NCI-H82 (cell line): ENCODE data around the gene RBM38.
"Not testable (repeated sequence)": the region's sequence is repeated elsewhere in the genome, so short reads cannot be mapped to it uniquely, and the experiment has no call there.

Experiments used
- DNase-seq: peaks from one replicate; lab custom pipeline; 2025; lab: John Stamatoyannopoulos, UW

The RBM38 gene

DNA sequence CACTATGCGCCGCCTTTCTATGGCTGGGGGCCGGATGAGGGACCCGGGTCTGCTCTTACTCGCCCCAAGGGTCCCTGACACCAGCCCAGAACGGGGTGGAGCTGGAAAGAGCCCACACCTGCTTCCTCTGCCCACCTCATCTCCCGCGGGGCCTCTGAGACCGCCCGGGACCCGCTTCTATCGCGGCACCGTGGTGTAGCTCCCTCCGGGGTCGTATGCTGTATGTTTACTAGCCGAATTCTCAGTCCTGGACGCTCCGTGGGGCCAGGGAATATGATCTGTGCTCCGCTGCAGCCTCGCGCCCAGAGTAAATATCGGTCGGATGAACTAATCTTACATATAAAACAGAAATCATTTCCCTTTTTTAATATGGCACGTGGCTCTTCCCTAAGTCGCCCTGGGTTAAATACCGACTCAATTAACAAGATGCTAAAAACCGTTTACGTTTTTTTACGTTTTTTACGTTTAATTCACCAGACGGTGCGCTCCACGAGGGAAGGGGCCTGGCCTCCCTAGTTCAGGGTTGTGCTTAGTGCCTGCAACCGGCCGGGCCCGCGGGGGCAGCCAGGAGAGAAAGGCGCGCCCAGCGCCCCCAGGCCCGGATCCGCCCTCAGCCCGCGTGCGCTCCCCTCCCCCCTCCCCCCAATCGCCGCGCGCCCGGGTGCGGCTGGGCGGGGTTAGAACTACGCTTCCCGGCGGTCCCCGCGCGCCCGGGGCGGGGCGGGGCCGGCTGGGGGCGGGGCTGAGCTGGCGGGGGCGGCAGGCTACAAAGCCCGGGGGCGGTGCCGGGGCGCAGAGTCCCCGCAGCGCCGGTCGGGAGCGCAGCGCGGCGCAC lies at the start of gene RBM38:
RBM38 (plus strand) TSS at position 793 of the 835 bp plus-strand sequence. CDS start 186 bp downstream, outside the sequence.
- DNase-seq, result peak; percentile 80

DNA sequence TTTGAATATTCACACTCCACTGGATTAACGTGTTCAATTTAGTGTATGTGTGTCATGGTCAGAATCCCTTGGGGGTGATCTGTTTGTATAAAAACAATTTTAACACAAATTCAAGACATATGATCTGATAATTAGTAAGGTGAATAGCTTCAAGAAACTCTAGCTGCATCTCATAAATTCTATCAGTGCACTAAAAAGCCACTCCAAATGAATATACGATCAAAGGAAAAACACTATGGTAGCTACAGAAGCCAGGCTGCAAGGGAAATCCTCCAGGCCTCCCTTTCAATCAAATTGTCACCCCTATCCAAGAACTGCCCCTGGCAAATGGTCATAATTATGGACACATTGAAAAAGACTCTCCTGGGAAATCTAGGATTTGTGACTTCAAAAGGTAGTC lies 49.5 kb upstream of the RBM38 start:
- no peak for DNase-seq

DNA sequence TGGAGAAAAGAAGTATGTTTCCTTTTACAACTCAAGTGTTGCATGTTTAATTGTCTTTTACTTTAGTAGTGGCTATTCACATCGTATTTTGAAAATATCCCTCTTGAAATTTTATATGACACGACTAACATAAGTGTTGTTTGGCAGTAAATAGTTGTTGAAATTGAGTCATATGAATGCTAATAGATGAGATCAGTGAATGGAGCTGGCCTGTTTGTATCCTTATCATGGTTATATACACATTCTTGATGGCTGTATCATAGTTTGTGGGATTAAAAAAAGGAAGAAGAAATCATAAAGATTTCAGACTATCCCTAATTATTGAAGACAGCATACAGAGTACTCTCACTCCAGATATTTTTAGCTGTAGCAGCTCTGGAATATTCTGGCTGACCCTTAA lies 48.4 kb upstream of the RBM38 start:
- DNase-seq, result no peak

DNA sequence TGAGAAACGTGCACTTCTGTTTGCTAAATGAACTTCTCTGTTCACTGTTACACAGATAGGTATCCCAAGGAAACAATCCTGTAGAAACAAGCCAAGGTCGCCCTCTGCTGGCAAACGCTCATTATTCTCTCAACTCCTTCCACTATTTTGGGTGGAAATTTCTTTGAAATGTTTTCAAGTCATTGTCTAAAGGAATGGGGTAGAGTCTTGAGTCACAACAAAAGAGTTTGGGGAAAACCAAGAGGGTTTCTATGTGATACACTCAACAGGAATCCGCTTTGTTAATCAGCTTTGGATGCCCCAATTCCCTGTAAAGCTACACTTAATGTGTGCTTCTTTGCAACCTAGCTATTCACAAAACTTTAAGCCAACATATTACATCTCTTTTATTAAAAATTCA lies 44.7 kb upstream of the RBM38 start:
- peak; percentile 86 for DNase-seq

DNA sequence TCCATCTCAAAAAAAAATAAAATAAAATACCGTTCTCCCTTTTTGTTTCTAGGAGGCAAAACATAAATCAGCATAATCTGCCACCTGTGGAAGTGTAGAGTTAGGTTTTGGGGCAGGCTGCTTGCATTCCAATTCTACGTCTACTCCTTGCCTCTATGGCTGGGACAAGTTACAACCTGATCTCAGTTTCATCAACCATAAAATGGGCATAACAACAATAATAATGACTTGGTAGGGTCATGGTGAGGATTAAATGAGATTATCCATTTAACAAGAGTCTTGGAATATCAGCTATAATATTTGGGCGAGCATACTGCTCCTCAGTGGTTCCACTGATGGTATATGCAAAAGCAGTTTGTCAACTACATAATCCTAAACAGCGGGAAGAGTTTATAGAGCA lies 43.8 kb upstream of the RBM38 start:
- no peak for DNase-seq

DNA sequence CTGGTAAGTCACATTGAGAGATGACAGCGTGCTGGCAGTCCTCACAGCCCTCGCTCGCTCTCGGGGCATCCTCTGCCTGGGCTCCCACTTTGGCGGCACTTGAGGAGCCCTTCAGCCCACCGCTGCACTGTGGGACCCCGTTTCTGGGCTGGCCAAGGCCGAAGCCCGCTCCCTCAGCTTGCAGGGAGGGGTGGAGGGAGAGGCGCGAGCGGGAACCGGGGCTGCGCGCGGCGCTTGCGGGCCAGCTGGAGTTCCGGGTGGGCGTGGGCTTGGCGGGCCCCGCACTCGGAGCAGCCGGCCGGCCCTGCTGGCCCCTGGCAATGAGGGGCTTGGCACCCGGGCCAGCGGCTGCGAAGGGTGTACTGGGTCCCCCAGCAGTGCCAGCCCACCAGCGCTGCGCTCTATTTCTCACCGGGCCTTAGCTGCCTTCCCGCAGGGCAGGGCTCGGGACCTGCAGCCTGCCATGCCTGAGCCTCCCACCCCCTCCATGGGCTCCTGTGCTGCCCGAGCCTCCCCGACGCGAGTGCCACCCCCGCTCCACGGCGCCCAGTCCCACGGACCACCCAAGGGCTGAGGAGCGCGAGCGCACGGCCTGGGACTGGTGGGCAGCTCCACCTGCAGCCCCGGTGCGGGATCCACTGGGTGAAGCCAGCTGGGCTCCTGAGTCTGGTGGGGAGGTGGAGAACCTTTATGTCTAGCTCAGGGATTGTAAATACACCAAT lies 42.8 kb upstream of the RBM38 start:
- not testable (repeated sequence) for DNase-seq

DNA sequence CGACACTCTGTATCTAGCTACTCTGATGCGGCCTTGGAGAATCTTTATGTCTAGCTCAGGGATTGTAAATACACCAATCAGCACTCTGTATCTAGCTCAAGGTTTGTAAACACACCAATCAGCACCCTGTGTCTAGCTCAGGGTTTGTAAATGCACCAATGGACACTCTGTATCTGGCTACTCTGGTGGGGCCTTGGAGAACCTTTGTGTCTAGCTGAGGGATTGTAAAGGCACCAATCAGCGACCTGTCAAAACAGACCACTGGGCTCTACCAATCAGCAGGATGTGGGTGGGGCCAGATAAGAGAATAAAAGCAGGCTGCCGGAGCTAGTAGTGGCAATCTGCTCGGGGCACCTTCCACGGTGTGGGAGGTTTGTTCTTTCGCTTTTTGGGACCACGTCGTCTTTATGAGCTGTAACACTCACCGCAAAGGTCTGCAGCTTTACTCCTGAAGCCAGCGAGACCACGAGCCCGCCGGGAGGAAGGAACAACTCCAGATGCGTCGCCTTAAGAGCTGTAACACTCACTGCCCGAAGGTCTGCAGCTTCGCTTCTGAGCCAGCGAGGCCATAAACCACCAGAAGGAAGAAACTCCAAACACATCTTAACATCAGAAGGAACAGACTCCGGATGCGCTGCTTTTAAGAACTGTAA lies 42.1 kb upstream of the RBM38 start:
- not testable (repeated sequence) for DNase-seq

DNA sequence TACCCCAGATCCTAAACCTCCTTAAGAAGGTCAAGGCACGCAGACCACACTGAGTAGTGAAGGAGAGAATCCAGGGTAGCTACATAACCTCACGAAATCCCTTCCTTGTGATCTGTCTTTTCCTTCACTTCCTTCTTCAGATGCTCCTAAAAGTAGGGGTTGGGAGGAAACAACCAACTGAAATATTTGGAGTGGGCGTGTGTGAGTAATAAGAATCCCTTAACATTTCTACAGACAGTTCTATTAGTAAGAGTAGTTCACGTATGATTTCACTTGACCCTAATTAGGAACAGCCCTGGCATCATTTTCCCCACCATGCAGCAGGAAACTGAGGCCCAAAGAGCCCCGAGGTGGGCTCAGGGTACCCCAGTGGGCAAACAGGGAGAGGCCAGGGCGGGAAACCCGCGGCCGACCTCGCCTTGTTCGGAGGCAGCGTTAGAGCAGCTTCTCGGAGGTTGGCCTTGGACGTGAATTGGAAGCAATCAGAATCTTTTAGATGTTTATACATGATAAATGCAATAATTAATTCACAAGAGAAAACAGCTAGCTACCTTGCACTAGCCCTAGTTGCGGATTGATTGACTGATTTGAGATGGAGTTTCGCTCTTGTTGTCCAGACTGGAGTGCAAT lies 41.0 kb upstream of the RBM38 start:
- DNase-seq, result no peak

DNA sequence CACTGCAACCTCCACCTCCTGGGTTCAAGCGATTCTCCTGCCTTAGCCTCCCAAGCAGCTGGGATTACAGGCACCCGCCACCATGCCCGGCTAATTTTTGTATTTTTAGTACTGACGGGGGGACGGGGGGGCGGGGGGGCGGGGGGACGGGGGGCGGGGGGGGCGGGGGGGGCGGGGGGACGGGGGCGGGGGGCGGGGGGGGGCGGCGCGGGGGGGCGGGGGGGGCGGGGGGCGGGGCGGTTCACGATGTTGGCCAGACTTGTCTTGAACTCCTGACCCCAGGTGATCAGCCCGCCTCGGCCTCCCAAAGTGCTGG lies 40.5 kb upstream of the RBM38 start:
- DNase-seq, result not testable (repeated sequence)

DNA sequence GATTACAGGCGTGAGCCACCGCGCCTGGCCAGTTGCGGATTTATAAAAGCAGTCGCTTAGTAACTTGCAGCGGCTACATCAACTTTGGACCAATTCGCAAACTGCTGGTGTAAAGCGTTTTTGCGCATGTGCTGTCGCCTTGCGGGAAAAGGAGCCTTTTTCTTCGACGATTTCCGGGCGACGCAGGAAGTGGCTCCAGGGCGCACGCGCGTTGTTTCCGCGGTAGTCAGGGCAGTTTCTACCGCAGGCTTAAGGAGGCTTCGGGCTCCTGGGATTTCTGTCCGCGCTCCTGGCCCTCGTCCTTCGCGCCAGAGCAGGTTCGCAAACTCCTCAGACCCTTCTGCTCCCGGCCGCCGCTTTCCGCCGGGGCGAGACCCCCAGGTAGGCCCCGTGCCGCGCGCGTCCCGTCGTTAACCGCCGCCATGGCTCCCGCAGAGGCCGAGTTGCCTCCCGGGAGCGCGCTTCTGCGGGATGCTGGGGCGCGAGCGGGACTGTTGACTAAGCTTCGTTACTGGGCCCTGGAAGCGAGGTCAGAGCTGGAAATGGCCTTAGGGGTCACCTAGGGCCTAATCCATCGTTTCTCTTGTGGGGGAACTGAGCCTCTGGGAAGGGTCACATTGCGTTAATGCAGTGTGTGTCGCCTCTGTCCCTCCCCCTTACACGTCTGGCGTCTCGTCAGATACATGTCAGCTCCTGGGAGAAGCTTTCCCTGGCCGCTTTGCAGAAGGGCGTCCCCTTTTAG lies 40.0 kb upstream of the RBM38 start, which contains the start of gene RAE1:
RAE1 (plus strand) TSS at position 214 of the 742 bp plus-strand sequence. CDS start 2,784 bp downstream, outside the sequence.
- peak; percentile 94 for DNase-seq

DNA sequence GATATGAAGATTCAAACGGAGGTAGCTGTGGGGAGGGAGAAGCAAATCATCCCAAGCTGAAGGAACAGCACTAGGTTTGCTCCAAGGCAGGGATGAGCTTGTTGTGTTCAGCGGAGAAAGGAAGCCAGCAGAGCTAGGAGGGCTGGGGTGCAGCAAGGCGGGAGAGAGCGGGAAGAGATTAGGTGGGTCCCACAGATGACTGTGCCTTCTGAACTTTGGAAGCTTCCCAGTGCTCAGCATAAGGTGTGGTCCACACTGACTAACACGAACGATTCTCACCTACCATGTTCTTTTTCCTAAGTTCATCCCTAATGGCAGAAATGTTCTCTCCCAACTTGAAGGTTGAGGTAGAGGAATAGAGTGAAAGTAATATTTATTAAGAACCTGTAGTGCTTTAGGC lies 38.9 kb upstream of the RBM38 start:
- no peak for DNase-seq

DNA sequence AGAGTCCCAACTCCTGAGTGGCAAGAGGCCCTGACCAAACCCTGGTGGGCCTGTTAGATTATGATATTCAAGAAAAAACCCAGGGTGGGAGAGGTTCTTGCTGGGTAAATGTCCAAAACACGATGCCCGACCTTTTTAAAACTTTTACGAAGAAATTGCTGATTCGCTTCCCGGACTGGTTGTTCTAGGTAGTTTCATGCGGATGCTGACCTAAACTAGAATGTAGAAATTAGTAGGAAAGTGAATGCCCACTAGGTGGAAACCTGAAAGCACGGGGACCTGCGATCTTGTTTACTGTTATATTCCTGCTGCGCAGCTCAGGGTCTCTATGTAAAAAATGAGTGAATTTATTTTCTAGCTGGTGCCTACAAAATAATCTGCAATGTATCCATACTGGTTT lies 37.8 kb upstream of the RBM38 start:
- no peak for DNase-seq

DNA sequence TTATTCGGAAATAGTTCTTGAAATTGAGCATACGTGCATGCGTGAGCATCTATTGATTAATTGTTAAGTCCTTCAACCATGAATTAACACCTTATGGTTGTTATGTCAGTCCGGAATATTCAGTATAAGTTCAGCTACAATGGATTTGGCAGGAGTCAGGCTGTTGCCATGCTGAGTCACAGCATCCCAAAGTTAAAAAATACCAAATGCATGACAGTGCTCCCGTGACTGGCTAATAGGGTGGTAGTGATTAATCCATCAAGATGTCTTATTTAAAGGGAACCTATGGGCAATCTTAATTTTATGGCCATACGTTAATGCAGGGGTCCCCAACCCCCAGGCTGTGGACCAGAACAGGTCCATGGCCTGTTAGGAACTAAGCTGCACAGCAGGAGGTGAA lies 29.7 kb upstream of the RBM38 start:
- DNase-seq, result no peak

DNA sequence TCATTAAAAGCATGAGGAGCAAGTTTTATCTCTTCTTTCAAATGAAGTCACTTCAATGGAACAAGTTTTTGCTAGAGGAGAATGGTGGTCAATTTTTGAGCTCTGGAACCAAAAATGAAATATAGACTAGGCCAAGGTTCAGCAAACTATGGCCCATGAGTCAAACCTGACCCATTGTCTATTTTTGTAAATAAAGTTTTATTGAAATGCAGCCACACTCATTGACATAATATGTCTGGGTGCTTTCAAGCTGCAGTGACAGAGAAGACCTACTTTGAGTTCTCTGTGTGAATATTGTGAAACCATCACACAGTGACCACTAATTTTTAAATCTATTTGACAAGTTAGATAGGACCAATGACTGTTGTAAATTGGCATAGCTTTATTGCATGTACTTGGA lies 26.7 kb upstream of the RBM38 start:
- DNase-seq, result no peak

DNA sequence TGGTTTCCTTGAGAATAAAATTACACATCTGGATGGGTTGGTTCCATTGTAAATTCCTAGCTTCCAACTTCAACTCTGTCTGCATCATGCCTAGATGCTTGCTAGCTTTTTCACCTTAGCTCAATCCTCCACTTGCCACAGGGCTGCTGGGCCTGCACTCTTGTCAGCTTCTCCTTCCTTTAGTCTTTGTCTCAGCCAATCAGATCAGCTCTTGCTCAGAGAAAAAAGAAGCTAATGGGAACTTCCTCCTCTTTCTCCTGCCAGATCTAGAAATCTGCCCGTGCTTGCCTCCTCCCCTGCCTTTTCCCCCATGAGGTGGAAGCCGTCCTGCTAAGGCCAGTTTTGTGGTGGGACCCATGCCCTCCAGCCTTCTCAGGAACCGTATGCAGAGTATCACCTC lies 21.6 kb upstream of the RBM38 start:
- DNase-seq, result no peak

DNA sequence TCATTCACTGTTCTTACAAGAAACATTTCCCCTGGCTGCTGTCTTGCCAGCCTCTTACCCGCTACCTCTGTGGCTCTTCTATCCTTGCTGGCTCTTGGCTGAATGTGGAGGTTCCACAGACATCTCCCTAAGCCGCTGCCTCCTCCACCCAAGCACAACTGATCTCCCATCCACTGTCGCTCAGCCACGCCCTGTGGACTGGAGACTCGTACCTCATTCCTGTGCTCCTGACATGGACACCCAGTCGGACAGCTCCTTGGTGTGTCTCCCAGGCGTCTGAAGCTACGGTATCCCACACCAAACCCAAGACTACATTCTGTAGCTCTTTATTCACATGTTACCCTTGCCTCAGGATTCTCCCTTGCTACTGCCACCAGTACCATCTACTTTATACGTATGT lies 20.9 kb upstream of the RBM38 start:
- no peak for DNase-seq

DNA sequence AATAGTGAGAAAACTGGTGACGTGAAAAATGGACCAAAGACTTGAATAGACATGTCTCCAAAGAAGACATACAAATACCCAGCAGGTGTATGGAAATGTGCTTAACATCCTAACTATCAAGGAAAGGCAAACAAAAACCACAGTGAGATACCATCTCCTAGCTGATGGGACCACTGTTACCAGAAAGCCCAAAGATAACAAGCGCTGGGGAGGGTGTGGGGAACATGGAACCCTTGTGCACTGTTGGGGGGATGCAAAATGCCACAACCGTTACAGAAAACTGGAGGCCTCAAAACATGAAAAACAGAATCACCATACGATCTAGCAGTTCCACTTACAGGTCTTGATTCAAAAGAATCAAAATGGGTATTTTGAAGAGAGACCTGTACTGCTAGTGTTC lies 19.8 kb upstream of the RBM38 start:
- DNase-seq, result no peak

DNA sequence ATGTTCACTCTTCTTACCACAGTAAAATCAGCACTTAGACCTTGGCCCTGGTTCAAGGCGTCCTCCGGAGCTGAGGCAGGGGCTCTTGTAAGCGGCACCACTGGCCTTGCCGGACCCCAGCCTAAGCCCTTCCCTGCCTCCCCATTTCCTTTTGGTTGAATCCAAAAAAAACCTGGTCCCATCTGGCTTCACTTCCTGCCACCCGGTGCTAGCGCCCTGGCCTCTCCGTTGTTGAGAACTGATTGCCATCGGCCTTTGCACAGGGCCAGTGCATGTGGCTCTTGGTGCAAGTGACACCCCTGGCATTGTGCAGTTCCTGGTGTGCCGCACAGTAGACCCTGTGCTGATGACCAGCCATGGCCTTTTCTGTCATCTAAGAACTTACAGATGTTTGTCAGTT lies 19.0 kb upstream of the RBM38 start:
- no peak for DNase-seq

DNA sequence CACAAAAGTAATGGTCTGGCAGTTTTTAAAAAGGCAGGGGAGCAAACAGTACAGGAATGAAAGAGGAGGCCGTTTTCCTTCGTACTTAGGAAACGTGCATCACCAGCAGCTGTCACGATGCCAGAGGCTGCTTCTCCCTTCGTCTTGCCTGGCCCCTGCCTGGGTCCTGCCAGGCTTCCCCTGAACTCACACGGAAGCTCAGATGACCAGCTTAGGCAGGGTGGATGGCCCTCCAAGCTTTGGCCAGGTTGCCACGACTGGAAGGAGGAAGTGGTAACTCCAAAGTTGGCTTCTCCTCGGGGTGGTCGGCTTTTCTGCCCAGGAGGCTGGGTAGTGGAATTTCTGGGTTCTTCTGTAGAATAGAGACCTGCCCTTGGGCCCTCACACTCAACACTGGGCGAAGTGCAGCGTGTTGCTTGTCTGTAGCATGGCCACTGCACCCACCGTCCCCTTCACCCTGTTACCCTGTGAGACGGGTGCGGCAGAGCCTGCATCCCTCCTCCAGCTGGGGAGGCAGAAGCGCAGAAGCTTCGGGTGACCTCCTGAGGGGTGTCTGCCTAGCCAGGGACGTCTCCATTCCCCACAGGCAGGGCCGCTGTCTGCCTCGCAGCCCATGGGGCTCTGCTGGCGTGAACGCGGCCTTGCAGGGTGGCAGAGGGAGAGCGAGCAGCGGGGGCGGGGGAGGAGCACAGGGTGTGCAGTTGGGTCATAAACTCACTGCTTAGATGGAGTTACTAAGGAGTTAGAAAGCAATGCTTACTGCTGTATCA lies 18.4 kb upstream of the RBM38 start:
- no peak for DNase-seq

DNA sequence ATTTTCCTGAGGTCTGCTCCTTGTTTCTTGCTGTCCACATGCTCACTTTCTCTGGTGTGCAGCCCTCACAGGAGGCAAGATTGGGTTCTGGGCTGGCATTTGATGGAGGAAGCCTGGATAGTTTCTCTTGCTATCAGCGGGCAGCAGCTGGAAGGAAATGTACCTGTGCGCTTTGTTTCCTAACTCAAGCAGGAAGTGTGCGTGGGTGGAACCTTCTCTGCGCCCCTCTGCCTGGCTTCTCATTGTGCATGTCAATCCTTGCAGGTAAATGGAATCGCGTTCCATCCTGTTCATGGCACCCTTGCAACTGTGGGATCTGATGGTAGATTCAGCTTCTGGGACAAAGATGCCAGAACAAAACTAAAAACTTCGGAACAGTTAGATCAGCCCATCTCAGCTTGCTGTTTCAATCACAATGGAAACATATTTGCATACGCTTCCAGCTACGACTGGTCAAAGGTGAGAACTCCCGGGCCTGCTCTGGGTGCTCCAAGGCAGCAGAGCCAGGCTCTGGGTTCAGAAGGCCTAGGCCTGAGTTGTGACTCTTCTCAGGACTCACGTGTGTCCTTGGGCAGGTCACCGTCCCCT lies 16.8 kb upstream of the RBM38 start:
- no peak for DNase-seq
